ENCODE measurements around the gene PNMT.

DNA sequence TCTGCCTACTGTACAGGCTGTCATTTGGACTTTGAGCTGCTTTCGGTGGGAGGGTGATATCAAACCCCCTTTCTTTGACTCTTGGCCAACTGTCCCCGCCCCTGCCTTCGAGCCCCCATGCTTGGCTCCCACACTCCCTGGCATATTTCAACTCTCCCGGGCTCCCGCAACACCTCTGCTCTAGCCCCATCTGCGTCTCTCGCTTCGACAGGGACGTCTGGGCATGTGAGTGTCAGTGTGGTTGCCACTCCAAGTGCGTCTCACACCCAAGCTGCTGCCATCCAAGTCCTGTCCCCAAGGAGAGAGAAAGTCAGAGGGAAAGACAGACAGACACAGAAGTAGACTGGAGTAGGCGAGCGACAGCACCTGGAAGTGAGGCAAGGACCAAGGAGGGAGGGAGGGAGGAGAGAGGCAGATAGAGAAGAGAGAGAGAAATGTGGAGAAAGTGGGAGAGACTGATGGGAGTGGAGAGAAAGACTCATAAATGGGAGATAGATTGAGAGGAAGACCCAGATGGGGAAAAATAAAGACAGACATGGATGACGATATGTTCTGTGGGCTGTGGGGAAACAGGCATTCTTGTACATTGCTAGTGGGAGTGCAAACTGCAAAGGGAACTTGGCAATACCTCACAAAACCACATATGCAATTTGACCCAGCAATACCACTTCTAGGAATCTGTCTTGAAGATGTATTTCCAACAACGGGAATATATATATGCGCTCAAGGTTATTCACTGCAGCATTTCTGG, 19.5 kb upstream of the PNMT start:
- no peak for TF ChIP-seq POLR2A (IDR thresholded peaks at IDR 0.05)
- TF ChIP-seq, protein P1, sequence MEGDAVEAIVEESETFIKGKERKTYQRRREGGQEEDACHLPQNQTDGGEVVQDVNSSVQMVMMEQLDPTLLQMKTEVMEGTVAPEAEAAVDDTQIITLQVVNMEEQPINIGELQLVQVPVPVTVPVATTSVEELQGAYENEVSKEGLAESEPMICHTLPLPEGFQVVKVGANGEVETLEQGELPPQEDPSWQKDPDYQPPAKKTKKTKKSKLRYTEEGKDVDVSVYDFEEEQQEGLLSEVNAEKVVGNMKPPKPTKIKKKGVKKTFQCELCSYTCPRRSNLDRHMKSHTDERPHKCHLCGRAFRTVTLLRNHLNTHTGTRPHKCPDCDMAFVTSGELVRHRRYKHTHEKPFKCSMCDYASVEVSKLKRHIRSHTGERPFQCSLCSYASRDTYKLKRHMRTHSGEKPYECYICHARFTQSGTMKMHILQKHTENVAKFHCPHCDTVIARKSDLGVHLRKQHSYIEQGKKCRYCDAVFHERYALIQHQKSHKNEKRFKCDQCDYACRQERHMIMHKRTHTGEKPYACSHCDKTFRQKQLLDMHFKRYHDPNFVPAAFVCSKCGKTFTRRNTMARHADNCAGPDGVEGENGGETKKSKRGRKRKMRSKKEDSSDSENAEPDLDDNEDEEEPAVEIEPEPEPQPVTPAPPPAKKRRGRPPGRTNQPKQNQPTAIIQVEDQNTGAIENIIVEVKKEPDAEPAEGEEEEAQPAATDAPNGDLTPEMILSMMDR (IDR thresholded peaks at IDR 0.05 in 8 of 11, conservative IDR thresholded peaks at IDR 0.05 in 3 of 11), result no peak

Measured in spleen (tissue), 7 donors.